ENCODE results near the gene NEDD9.

The NEDD9 gene

DNA sequence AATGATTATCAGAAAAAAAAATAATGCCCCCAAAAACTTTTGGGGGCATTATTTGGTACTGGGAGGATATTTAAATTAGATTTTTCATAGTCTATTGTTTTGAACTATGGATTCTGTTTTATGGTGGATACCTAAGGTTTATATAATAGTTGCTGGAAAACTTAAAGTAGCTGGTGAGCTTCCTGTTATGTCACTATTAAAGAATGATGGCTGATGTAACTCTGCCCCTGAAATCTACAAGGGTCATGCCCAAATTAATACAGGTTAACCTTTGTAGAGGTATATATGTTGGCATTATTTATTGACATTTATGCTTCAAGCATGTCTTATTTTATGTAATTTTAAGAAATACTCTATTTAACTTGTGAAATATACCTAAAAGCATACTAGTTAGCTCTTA lies 95.7 kb downstream of the NEDD9 start:
- ChIA-PET CTCF (interaction anchor here (0.9 to 1.9 kb wide), 4 partner anchors 30 to 359 kb away, joined by 3 to 12 read pairs (median 5); no protein-coding TSS in a partner anchor), POLR2A (no interaction called here)
- no peak for TF ChIP-seq CTCF (IDR thresholded peaks at IDR 0.05; ENCODE audit: insufficient read depth, low read length, missing control alignments)
- DNase-seq (ENCODE audit: low read depth, low spot score): no peak
- H3K4me3 ChIP-seq (ENCODE audit: low read depth, low read length): no peak overlapping the region

Data from AG04449 (cell line).